HepG2 (cell line): ENCODE results near the gene SNED1. TPM values are rescaled to one million over a fixed set of nuclear protein-coding genes. Genes with fewer than 3 reads are reported as not detected.

Source experiments
- ATF7 ChIP-seq, 2 experiments: fragments of 450-650 bp in 1 of 2; sonication (generic) in 1 of 2; formaldehyde crosslinking in 1 of 2; IDR thresholded peaks; 2 replicates each; pipeline versions ENCODE4 v1.4.0 to v1.6.1; 2016 to 2020; ENCODE audit warnings: antibody characterized with exemption in 1 of 2, mild to moderate bottlenecking in 1 of 2, missing genetic modification reagents in 1 of 2
- FOXA1 ChIP-seq, 2 experiments: fragments of 450-650 bp in 1 of 2; sonication (generic) in 1 of 2; formaldehyde crosslinking in 1 of 2; IDR thresholded peaks; 2 replicates each; pipeline versions ENCODE4 v1.4.0 to v1.6.1; 2016 to 2020; ENCODE audit warnings: missing genetic modification reagents in 1 of 2
- HBP1 ChIP-seq: IDR thresholded peaks from 2 replicates; pipeline ENCODE4 v1.6.1; 2016; ENCODE audit warnings: low read depth, control low read depth
- LCORL ChIP-seq, 2 experiments: fragments of 450-650 bp in 1 of 2; sonication (generic) in 1 of 2; formaldehyde crosslinking in 1 of 2; IDR thresholded peaks; 2 replicates each; pipeline versions ENCODE4 v1.5.0 to v1.6.1; 2017 to 2020; ENCODE audit warnings: antibody characterized with exemption in 1 of 2, missing genetic modification reagents in 1 of 2
- MED8 ChIP-seq: sonication (generic); formaldehyde crosslinking; IDR thresholded peaks from 2 replicates; pipeline ENCODE4 v1.8.1; 2023; ENCODE audit warnings: mild to moderate bottlenecking, missing genetic modification reagents; ENCODE audit not compliant: insufficient replicate concordance
- NCOR1 ChIP-seq: fragments of 200-600 bp; sonication (generic); IDR thresholded peaks from 2 replicates; pipeline ENCODE4 v1.7.0; 2017; ENCODE audit warnings: antibody characterized with exemption, low read length, borderline replicate concordance
- NONO ChIP-seq, 2 experiments: fragments of 450-650 bp in 1 of 2; sonication (generic) in 1 of 2; formaldehyde crosslinking in 1 of 2; IDR thresholded peaks in 1 of 2; conservative IDR thresholded peaks in 1 of 2; 2 replicates each; pipeline versions ENCODE4 v1.6.1 to v1.8.0; 2017 to 2022; ENCODE audit warnings: mild to moderate bottlenecking in 1 of 2, missing genetic modification reagents in 1 of 2, moderate library complexity in 1 of 2
- PREB ChIP-seq: sonication (generic); formaldehyde crosslinking; IDR thresholded peaks from 2 replicates; pipeline ENCODE4 v1.4.0; 2020; ENCODE audit warnings: missing genetic modification reagents
- TCF7L2 ChIP-seq: IDR thresholded peaks from 2 replicates; pipeline ENCODE4 v1.6.1; 2011; ENCODE audit warnings: mild to moderate bottlenecking, low read depth, low read length, moderate library complexity
- TMF1 ChIP-seq: sonication (generic); formaldehyde crosslinking; IDR thresholded peaks from 2 replicates; pipeline ENCODE4 v1.8.1; 2022; ENCODE audit warnings: low read depth, missing genetic modification reagents
- ZEB1 ChIP-seq: IDR thresholded peaks from 2 replicates; pipeline ENCODE4 v1.6.1; 2012; ENCODE audit warnings: mild to moderate bottlenecking, low read depth, inconsistent platforms; ENCODE audit not compliant: insufficient replicate concordance
- ZFP90 ChIP-seq: sonication (generic); formaldehyde crosslinking; IDR thresholded peaks from 2 replicates; pipeline ENCODE4 v1.8.0; 2022; ENCODE audit warnings: missing genetic modification reagents, mild to moderate bottlenecking, inconsistent platforms, borderline replicate concordance
- ZMAT5 ChIP-seq: sonication (generic); formaldehyde crosslinking; IDR thresholded peaks from 2 replicates; pipeline ENCODE4 v1.5.0; 2020; ENCODE audit warnings: mild to moderate bottlenecking, low read depth, missing genetic modification reagents, borderline replicate concordance
- ZNF260 ChIP-seq: sonication (generic); formaldehyde crosslinking; IDR thresholded peaks from 2 replicates; pipeline ENCODE4 v1.4.0; 2020; ENCODE audit warnings: missing genetic modification reagents, low read depth, mild to moderate bottlenecking, borderline replicate concordance
- ZNF598 ChIP-seq: sonication (generic); formaldehyde crosslinking; IDR thresholded peaks from 2 replicates; pipeline ENCODE4 v1.5.1; 2020; ENCODE audit warnings: mild to moderate bottlenecking, missing genetic modification reagents, borderline replicate concordance
- polyA plus RNA-seq, 8 experiments: library from polyadenylated mRNA; depleted of rRNA in 3 of 8; stranded (reverse) in 7 of 8; unstranded in 1 of 8; fragments of >200 nt; fragmentation: Illumina TruSeq in 4 of 8; extraction: Trizol in 4 of 8; gene quantifications; 2 replicates each; pipeline versions ENCODE4 v1.2.1 to v1.2.3, GENCODE V29; 2011 to 2016; ENCODE audit warnings: low read depth in 4 of 8, missing spikeins in 1 of 8, mixed read lengths in 1 of 8; ENCODE audit not compliant: insufficient read depth in 1 of 8
- total RNA-seq, 5 experiments: library from RNA; depleted of rRNA; stranded (reverse); fragments of >200 nt; fragmentation: Illumina TruSeq; extraction: Trizol; gene quantifications; 2 replicates each; pipeline ENCODE4 v1.2.3, GENCODE V29; 2016; ENCODE audit warnings: low read depth in 1 of 5
- TF ChIP-seq, protein P1 (sequence below): sonication (generic); formaldehyde crosslinking; IDR thresholded peaks from 2 replicates; pipeline ENCODE4; 2020; ENCODE audit warnings: missing genetic modification reagents, mild to moderate bottlenecking, borderline replicate concordance
- TF ChIP-seq, protein P2 (sequence below): fragments of 450-650 bp; IDR thresholded peaks from 2 replicates; pipeline ENCODE4 v1.6.1; 2016
- TF ChIP-seq, protein P3 (sequence below): sonication (generic); formaldehyde crosslinking; IDR thresholded peaks from 2 replicates; pipeline ENCODE4 v1.4.0; 2020; ENCODE audit warnings: missing genetic modification reagents

SNED1 gene
- total and polyA plus RNA-seq, 2 of the 13 experiments (the other 11 are each of a cell fraction or from before 2014, with no cell fraction given), result 0.15 to 0.65 TPM

DNA sequence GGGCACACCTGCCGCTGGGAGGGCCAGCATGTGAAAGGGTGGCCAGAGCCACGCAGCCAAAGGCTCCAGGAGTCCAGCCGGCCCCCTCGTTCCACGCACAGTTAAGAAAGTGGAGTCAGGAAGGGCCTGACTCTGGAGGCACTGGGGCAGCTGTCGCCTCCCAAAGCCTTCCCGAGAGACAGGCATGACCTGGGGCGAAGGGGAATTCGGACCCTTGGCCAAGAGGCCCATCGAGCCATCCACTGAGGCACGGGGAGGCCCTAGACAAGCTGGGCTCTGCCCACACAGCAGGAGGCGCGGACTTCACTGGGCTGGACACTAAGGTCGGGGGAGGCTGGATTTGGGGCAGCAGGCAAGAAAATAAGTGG is 38.5 kb upstream of the SNED1 start (continued):
- 0 out of 2 replicates have a peak, but pooled peaks have one; percentile 27 for TF ChIP-seq TMF1 (CRISPR knock-in tag)
- TF ChIP-seq TCF7L2, result no peak
- TF ChIP-seq NONO (IDR thresholded peaks at IDR 0.05), result no peak
- no peak for TF ChIP-seq NONO (CRISPR knock-in tag; conservative IDR thresholded peaks at IDR 0.05)
- TF ChIP-seq, protein P1, sequence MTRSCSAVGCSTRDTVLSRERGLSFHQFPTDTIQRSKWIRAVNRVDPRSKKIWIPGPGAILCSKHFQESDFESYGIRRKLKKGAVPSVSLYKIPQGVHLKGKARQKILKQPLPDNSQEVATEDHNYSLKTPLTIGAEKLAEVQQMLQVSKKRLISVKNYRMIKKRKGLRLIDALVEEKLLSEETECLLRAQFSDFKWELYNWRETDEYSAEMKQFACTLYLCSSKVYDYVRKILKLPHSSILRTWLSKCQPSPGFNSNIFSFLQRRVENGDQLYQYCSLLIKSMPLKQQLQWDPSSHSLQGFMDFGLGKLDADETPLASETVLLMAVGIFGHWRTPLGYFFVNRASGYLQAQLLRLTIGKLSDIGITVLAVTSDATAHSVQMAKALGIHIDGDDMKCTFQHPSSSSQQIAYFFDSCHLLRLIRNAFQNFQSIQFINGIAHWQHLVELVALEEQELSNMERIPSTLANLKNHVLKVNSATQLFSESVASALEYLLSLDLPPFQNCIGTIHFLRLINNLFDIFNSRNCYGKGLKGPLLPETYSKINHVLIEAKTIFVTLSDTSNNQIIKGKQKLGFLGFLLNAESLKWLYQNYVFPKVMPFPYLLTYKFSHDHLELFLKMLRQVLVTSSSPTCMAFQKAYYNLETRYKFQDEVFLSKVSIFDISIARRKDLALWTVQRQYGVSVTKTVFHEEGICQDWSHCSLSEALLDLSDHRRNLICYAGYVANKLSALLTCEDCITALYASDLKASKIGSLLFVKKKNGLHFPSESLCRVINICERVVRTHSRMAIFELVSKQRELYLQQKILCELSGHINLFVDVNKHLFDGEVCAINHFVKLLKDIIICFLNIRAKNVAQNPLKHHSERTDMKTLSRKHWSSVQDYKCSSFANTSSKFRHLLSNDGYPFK (CRISPR knock-in tag), result peak; percentile 74
- TF ChIP-seq ZFP90 (CRISPR knock-in tag), result no peak
- TF ChIP-seq, protein P2, sequence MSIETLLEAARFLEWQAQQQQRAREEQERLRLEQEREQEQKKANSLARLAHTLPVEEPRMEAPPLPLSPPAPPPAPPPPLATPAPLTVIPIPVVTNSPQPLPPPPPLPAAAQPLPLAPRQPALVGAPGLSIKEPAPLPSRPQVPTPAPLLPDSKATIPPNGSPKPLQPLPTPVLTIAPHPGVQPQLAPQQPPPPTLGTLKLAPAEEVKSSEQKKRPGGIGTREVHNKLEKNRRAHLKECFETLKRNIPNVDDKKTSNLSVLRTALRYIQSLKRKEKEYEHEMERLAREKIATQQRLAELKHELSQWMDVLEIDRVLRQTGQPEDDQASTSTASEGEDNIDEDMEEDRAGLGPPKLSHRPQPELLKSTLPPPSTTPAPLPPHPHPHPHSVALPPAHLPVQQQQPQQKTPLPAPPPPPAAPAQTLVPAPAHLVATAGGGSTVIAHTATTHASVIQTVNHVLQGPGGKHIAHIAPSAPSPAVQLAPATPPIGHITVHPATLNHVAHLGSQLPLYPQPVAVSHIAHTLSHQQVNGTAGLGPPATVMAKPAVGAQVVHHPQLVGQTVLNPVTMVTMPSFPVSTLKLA, result no peak
- TF ChIP-seq ZMAT5, result no peak
- TF ChIP-seq MED8 (CRISPR knock-in tag), result peak; percentile 4
- TF ChIP-seq PREB, result no peak
- peak; percentile 5 for TF ChIP-seq ZEB1
- 0 out of 2 replicates have a peak, but pooled peaks have one; percentile 29 for TF ChIP-seq ZNF260 (CRISPR knock-in tag)
- TF ChIP-seq HBP1, result no peak
- TF ChIP-seq FOXA1 (IDR thresholded peaks at IDR 0.05), result no peak
- no peak for TF ChIP-seq FOXA1 (CRISPR knock-in tag; IDR thresholded peaks at IDR 0.05)
- TF ChIP-seq ATF7 (IDR thresholded peaks at IDR 0.05), result no peak
- no peak for TF ChIP-seq ATF7 (CRISPR knock-in tag; IDR thresholded peaks at IDR 0.05)
- no peak for TF ChIP-seq LCORL (IDR thresholded peaks at IDR 0.05)
- TF ChIP-seq LCORL (CRISPR knock-in tag; IDR thresholded peaks at IDR 0.05), result no peak
- peak; percentile 82; the same call in 1 of the 2 replicates for TF ChIP-seq ZNF598 (CRISPR knock-in tag)
- TF ChIP-seq, protein P3, sequence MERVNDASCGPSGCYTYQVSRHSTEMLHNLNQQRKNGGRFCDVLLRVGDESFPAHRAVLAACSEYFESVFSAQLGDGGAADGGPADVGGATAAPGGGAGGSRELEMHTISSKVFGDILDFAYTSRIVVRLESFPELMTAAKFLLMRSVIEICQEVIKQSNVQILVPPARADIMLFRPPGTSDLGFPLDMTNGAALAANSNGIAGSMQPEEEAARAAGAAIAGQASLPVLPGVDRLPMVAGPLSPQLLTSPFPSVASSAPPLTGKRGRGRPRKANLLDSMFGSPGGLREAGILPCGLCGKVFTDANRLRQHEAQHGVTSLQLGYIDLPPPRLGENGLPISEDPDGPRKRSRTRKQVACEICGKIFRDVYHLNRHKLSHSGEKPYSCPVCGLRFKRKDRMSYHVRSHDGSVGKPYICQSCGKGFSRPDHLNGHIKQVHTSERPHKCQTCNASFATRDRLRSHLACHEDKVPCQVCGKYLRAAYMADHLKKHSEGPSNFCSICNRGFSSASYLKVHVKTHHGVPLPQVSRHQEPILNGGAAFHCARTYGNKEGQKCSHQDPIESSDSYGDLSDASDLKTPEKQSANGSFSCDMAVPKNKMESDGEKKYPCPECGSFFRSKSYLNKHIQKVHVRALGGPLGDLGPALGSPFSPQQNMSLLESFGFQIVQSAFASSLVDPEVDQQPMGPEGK (CRISPR knock-in tag), result no peak
- no peak for TF ChIP-seq NCOR1
